Glutamatergic neuron (in vitro differentiated cells): Measurements from ENCODE around the gene PRMT2. TPM values are rescaled to one million over a fixed set of nuclear protein-coding genes. Genes with fewer than 3 reads are reported as not detected.

Source experiments
- DNase-seq: peaks from one replicate; pipeline ENCODE4 v3.0.0; 2022
- H3K27ac Mint-ChIP-seq: one replicate; pipeline ENCODE4 v1.8.0; 2020; ENCODE audit warnings: mild to moderate bottlenecking, mixed read lengths, inconsistent platforms; ENCODE audit not compliant: unreplicated experiment
- H3K27me3 Mint-ChIP-seq: one replicate; pipeline ENCODE4 v1.8.0; 2020; ENCODE audit warnings: mild to moderate bottlenecking, moderate library complexity, mixed read lengths, inconsistent platforms; ENCODE audit not compliant: unreplicated experiment
- H3K36me3 Mint-ChIP-seq: one replicate; pipeline ENCODE4 v1.8.0; 2020; ENCODE audit warnings: mild to moderate bottlenecking, mixed read lengths, inconsistent platforms; ENCODE audit not compliant: unreplicated experiment
- H3K4me1 Mint-ChIP-seq: one replicate; pipeline ENCODE4 v1.8.0; 2020; ENCODE audit warnings: mild to moderate bottlenecking, low read depth, mixed read lengths, inconsistent platforms; ENCODE audit not compliant: unreplicated experiment
- H3K4me3 Mint-ChIP-seq: one replicate; pipeline ENCODE4 v1.8.0; 2020; ENCODE audit warnings: mild to moderate bottlenecking, mixed read lengths, inconsistent platforms; ENCODE audit not compliant: unreplicated experiment
- H3K9me3 Mint-ChIP-seq: one replicate; pipeline ENCODE4 v1.8.0; 2020; ENCODE audit warnings: mild to moderate bottlenecking, moderate library complexity, mixed read lengths, inconsistent platforms; ENCODE audit not compliant: unreplicated experiment
- CTCF ChIP-seq: fragments of 200-600 bp; sonication (generic); IDR thresholded peaks from one replicate; pipeline ENCODE4 v1.5.0; 2021; ENCODE audit not compliant: partially characterized antibody, unreplicated experiment
- total RNA-seq: library from RNA; stranded (reverse); fragmentation: NEBNext Ultra II Directional; extraction: Animal tissue kit (Norgen Biotek cat#: 25700); gene quantifications from one replicate; pipeline ENCODE4 v1.2.1, GENCODE V29; 2021; ENCODE audit not compliant: unreplicated experiment

Gene PRMT2
- total RNA-seq, 1 donor from 2014 or later: 124 TPM

- H3K27me3 Mint-ChIP-seq: peaks cover 2% of the 10 kb centered on the region
- H3K27ac Mint-ChIP-seq: no peak overlapping the region
- no peak overlapping the region for H3K4me3 Mint-ChIP-seq
- TF ChIP-seq CTCF: no peak
- H3K4me1 Mint-ChIP-seq: no peaks in the 10 kb centered on the region
- H3K9me3 Mint-ChIP-seq: peaks cover 5% of the 10 kb centered on the region
- DNase-seq: no peak
- H3K36me3 Mint-ChIP-seq: no peaks in the 10 kb centered on the region
These were observed 26.8 kb downstream of the PRMT2 start for GRCh38 chr21:46662367-46662654.

GRCh38 chr21:46662765-46663500 is 27.5 kb downstream of the PRMT2 start:
- peaks cover 3% of the 10 kb centered on the region for H3K27me3 Mint-ChIP-seq
- H3K9me3 Mint-ChIP-seq: peaks cover 5% of the 10 kb centered on the region
- no peak overlapping the region for H3K27ac Mint-ChIP-seq
- no peak for DNase-seq
- H3K4me3 Mint-ChIP-seq: no peak overlapping the region
- no peak for TF ChIP-seq CTCF
- no peaks in the 10 kb centered on the region for H3K4me1 Mint-ChIP-seq
- no peaks in the 10 kb centered on the region for H3K36me3 Mint-ChIP-seq

- H3K9me3 Mint-ChIP-seq: peaks cover 7% of the 10 kb centered on the region
These were observed 28.3 kb downstream of the PRMT2 start for GRCh38 chr21:46663754-46664153.

GRCh38 chr21:46664316-46664995 is 29.0 kb downstream of the PRMT2 start:
- Mint-ChIP-seq H3K9me3 (peaks cover 7% of the 10 kb centered on the region), H3K27ac (no peak overlapping the region), H3K36me3 (no peaks in the 10 kb centered on the region), H3K4me3 (no peak overlapping the region), H3K27me3 (peaks cover 3% of the 10 kb centered on the region), H3K4me1 (peaks cover 4% of the 10 kb centered on the region)
- no peak for TF ChIP-seq CTCF
- DNase-seq: no peak

More at GRCh38 chr21:46663754-46664153, 28.3 kb downstream of the PRMT2 start:
- TF ChIP-seq CTCF: no peak
- Mint-ChIP-seq H3K4me1 (peaks cover 4% of the 10 kb centered on the region), H3K27me3 (peaks cover 3% of the 10 kb centered on the region), H3K4me3 (no peak overlapping the region), H3K27ac (no peak overlapping the region), H3K36me3 (no peaks in the 10 kb centered on the region)
- no peak for DNase-seq

- TF ChIP-seq CTCF: no peak
- peaks cover 4% of the 10 kb centered on the region for H3K4me1 Mint-ChIP-seq
- no peaks in the 10 kb centered on the region for H3K36me3 Mint-ChIP-seq
- peaks cover 7% of the 10 kb centered on the region for H3K9me3 Mint-ChIP-seq
- DNase-seq: no peak
- H3K27me3 Mint-ChIP-seq: peaks cover 3% of the 10 kb centered on the region
- H3K4me3 Mint-ChIP-seq: no peak overlapping the region
- no peak overlapping the region for H3K27ac Mint-ChIP-seq
These were observed 30.1 kb downstream of the PRMT2 start for GRCh38 chr21:46665566-46665965.
